GM19328 (cell line): Measurements from ENCODE around the gene MNT.
A peak's percentile ranks its signal among the peaks of the same experiment; 100 is the strongest.
"Not testable (repeated sequence)": the region's sequence is repeated elsewhere in the genome, so short reads cannot be mapped to it uniquely, and the experiment has no call there.

Experiments
- ATAC-seq: cut with Tn5 transposase; IDR thresholded peaks from one replicate; pipeline ENCODE4 v1.9.1; 2021; ENCODE audit warnings: mild to moderate bottlenecking, moderate library complexity; ENCODE audit not compliant: unreplicated experiment

Gene MNT

GRCh38 chr17:2400877-2401425 is at the start of gene MNT:
TSS of gene MNT (minus strand) at chr17:2401060. CDS start at chr17:2400712, 348 bp downstream.
- peak; percentile 30 for ATAC-seq

GRCh38 chr17:2450016-2450650 is 49.3 kb upstream of the MNT start:
- no peak for ATAC-seq

- no peak for ATAC-seq
Measured at GRCh38 chr17:2449486-2449885, 48.6 kb upstream of the MNT start.

GRCh38 chr17:2447479-2447878 is 46.6 kb upstream of the MNT start:
- ATAC-seq = not testable (repeated sequence)

GRCh38 chr17:2445638-2446037 is 44.8 kb upstream of the MNT start:
- no peak for ATAC-seq

- no peak for ATAC-seq
Measured at GRCh38 chr17:2444382-2444781, 43.5 kb upstream of the MNT start.

GRCh38 chr17:2442166-2442565 is 41.3 kb upstream of the MNT start:
- no peak for ATAC-seq

GRCh38 chr17:2440930-2441329 is 40.1 kb upstream of the MNT start:
- no peak for ATAC-seq

GRCh38 chr17:2439997-2440396 is 39.1 kb upstream of the MNT start:
- ATAC-seq = not testable (repeated sequence)

- no peak for ATAC-seq
Measured at GRCh38 chr17:2438823-2439222, 38.0 kb upstream of the MNT start.

GRCh38 chr17:2436316-2436905 is 35.6 kb upstream of the MNT start:
- ATAC-seq = no peak

GRCh38 chr17:2435862-2436261 is 35.0 kb upstream of the MNT start:
- ATAC-seq = no peak

- no peak for ATAC-seq
Measured at GRCh38 chr17:2435181-2435741, 34.4 kb upstream of the MNT start.

- ATAC-seq = no peak
Measured at GRCh38 chr17:2433696-2434095, 32.8 kb upstream of the MNT start.

- no peak for ATAC-seq
Measured at GRCh38 chr17:2427910-2428309, 27.1 kb upstream of the MNT start.

GRCh38 chr17:2427215-2427614 is 26.4 kb upstream of the MNT start:
- ATAC-seq = no peak

- ATAC-seq = no peak
Measured at GRCh38 chr17:2423271-2423670, 22.4 kb upstream of the MNT start.

GRCh38 chr17:2421315-2422147 is 20.7 kb upstream of the MNT start:
- no peak for ATAC-seq

GRCh38 chr17:2420176-2420575 is 19.3 kb upstream of the MNT start:
- ATAC-seq = no peak

GRCh38 chr17:2419486-2419885 is 18.6 kb upstream of the MNT start:
- no peak for ATAC-seq

- no peak for ATAC-seq
Measured at GRCh38 chr17:2418572-2418971, 17.7 kb upstream of the MNT start.
